Measurements from ENCODE around the gene ABTB2. TPM values are rescaled to one million over a fixed set of nuclear protein-coding genes. Genes with fewer than 3 reads are reported as not detected.

The ABTB2 gene
- polyA plus RNA-seq, 12 donors, result 2.8 to 9.7 (median 5.8) TPM; not detected in 1

DNA sequence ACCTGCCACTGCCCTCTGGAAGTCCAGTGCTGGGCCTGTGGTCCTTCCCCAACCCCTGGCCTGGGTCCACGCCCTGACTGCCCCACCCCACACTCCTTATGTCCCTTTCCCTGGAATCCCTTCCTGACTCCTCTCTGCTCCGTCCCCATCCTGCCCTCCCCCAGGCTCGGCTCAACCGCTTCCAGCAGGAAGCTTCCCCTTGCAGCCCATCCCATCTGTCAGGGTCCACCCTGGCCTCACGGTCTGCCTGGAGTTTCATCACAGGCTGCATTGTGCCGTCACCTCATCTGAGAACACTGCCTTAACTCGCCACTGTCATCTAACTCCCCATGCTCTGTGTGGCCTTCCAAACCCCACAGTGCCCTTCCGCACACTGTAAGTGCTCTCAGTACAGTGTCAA is 188.1 kb downstream of the ABTB2 start:
- no peak for DNase-seq

DNA sequence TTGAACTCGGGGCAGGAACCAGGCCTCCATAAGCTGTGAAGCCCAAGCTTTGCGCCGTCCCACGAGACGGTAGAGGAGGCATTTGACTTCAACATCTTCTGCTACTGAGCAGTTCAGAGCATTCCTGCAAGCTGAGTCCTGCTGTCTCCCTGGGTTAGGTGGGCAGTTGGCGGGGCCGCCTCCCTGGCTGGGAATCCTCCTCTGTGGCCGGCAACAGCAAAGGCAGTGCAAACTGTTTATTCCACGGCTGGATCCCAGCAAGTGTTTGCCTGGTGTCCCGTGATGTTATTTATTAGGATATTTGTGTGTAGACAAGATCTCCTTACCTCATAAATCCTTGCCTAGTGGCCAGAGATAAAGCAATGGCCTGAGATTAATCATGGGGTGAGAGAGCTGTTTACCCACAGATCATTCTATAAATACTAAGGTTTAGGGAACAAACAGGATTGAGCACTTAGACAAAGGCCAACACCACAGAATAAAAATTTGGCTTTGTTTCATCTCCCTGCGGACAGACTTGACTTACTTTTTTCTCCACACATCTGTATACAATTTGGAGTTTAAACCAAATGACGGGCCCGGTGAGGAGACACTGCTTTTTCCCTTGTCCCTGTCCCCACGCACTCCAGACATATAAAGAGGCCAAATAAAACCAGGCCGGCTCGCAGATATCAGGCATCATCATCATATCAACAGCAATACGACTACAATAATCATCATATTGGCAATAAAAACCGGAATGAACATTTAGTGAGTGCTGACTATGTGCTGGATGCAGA is 189.0 kb downstream of the ABTB2 start:
- DNase-seq, result no peak

DNA sequence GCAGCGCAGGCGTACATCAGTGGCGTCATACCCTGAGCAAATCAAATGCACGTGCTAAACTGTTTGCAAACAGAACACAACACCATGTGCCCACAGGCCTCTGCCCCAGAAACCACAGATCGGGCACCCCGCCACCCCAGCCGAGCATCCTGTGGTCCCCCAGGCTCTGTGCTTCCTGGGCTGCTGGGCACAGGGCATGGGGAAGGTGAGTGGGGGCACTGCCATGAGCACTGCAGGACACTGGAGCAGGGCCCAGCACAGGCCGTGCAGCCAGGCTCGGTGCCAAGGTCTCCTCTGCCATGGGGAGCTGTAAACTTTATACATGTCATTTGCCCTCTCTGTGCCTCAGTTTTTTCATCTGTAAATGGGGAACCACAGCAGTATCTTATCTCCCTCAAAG is 189.8 kb downstream of the ABTB2 start:
- DNase-seq, result no peak

DNA sequence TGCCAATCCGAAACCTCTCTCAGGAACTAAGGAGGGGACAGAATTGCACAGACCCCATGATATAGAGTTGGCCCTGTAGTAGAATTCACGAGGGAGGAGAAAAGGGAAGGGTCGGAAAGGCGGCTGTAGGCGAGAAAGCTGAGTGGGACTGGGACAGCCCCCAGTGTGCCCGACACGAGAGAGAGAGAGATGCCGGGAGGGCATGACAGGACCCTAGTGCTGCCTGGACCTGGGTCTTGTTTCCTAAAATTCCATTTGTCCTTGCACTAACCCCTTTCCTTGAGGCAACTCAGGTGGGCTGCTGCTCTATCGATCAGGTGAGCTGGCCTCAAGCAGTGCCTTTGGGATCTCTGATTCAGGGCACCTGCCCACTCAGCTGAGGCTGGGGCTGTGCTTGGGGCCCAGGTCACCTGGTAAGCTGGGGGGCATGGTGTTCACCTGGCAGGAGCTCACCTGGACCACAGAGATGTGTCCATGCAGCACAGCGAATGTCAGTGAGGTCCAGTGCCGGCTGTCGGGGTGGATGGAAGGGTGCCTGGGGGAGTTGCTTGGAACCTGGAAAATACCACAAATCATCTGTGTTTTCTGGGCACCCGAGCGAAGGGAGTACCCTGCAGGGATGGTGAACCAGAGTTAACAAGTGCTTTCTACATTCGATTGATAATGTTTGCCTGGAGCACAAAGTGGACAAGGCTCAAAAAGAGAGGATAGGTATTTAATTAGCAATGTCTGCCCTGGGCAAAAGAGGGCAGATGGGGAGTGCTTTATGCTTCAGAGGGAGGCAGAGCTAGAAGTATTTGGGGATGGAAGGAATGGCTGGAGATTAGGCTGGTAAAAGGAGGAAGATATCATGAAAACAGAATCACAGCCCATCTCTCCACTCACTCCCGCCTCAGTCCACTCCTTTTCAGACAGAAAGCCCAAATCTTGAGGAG is 190.7 kb downstream of the ABTB2 start:
- DNase-seq, result no peak

DNA sequence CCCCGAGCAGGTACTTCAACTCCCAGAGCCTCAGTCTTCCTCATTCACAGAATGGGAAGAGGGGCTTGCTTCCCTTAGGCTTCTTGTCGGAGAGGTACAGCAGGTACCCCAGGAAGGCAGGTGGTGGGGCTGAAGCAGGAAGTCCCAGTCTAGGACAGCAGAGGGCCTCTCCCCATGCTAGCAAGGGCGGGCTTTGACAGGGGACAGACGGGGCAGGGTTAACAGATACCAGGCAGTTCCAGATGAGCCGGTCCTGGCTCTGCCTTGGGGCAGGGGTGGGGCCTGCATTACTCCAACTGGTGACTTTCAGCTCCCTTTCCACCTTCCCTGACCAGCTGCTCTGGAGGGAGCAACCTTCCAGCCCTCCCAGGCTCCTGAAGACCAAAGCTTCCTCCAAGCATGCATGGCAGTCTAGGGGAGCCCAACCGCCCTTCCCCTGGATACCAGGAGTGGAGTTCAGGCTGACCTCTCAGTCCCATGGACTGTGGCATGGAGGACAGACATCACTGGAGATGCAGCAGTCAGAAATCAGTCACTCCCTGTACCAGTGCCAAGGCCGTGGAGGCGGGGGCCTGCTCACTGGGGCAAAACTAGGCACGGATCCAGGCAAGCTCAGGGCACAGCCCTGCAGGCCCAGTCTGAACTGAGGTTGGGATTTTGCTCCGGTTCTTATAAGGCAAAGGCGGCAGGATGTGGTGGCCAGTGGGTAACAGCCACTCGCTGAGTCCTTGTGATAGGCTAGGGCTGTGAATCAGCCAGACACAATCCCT is 191.8 kb downstream of the ABTB2 start:
- no peak for DNase-seq

DNA sequence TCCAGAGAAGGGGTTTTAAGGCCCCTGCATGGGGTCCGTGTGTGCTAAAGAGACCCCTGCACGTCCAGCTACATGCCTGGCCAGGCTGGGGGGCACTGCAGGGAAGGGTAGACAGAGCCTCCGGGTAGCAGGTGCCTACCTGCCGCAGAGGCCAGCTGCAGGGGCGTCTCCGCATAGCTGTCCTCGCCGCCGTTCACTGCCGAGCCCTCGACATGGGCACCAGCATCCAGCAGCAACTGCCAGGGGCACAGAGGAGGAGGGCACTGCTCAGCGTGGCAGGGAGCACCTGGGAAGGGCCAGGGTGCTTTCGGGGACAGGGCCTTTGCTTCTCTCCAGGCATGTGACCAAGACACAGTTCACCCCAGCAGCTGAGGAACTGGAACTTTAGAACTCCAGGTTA is 192.7 kb downstream of the ABTB2 start:
- DNase-seq, result no peak

DNA sequence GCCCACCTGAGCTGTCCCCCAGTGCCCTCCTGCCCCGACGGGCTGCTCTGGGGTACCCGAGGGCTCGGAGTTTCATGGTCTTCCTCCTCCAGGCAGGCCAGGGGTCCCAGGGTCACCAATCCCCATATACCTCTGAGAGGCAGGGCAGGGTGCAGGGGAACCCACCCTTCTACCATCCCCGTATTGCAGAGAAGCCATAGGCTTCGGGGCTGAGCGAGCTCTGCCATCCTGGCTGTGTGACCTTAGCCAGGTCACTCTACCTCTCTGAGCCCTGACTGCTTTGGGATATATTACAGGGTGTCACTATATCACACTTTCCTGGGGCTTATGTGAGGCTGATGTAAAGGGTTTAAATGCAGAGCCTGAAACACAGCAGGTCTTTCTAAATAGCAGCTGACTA is 195.0 kb downstream of the ABTB2 start:
- DNase-seq, result no peak

DNA sequence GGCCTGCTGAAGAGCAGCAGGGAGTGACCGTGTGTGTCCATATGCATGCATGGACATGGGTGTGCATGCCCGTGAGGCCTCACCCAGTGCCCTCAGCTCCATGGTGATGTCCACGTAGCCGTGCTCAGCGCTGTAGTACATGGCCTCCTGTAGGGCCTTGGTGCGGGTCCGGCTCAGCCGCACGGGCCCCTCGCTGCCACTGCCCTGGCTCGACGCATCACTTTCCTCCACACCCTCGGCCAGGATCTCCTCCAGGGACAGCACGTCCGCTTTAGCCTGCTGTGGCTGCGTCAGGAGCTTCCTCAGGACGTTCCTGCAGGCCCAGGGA is 195.4 kb downstream of the ABTB2 start:
- no peak for DNase-seq

DNA sequence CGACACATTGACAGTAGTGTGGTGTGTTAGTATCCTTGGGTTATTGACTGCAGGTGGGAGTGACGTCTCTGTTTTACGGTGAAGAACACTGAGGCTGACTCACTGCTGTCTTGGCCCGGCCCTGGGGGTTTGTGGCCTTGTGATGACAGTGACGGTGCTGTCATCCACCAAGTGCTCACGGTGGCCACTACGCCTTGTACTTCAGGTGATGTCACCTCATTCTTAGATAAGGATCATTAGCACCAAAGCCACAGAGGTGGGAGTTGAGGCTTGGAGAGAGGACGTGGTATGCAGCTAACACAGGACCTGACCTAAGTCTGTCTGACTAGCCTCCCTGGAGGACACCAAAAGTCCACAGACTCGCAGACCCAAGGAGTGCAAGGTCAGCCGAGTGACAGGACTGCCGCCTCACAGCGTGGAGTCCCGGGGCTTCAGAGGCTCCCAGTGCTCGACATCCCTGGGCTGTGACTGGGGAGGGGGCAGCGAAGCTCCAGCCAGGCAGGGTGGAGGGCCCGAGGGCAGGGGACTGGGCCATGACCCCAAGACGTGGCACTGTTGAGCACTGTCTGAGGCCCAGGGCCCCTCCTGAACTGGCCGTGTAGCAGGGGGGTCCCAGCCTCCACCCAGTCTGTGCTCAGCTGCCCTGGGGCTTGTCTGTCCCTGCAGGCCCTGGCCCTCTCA is 195.9 kb downstream of the ABTB2 start:
- DNase-seq, result no peak

DNA sequence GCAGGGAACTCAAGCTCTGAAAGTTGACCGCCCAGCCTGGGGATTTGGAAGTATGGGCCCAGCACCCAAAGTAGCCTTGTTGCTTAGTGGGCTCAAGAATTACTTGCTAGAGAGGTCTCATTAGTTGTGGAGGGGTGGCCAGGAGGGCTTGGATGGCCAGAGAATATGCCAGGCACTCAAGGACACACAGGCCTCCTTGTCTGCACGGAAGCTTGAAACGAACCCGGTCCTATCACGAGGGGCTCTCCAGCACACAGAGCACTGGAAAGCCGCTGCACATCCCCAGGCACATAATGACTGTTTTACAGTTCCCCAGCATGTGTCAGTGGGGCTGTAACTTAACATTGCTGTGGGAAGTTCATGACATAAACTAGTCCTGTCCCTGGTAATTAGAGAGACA is 196.4 kb downstream of the ABTB2 start:
- no peak for DNase-seq

DNA sequence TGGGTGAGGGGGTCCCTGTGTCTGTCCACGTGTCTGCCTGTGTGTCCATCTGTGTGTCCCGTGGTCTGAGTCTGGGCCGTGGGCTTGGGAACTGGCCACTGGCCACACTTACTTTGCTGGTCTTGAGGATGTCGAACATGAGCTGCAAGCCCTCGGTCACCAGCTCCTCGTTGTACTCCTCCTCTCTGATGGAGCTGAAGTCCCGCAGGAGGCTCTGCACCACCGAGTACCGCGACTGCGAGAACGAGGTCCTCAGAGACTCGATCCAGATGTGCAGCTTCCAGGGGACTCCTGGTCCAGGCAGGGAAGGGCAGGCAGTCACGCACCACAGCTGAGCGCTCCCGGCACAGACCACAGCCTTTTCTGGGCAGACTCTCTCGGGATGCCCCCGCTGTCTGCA is 197.0 kb downstream of the ABTB2 start:
- no peak for DNase-seq

DNA sequence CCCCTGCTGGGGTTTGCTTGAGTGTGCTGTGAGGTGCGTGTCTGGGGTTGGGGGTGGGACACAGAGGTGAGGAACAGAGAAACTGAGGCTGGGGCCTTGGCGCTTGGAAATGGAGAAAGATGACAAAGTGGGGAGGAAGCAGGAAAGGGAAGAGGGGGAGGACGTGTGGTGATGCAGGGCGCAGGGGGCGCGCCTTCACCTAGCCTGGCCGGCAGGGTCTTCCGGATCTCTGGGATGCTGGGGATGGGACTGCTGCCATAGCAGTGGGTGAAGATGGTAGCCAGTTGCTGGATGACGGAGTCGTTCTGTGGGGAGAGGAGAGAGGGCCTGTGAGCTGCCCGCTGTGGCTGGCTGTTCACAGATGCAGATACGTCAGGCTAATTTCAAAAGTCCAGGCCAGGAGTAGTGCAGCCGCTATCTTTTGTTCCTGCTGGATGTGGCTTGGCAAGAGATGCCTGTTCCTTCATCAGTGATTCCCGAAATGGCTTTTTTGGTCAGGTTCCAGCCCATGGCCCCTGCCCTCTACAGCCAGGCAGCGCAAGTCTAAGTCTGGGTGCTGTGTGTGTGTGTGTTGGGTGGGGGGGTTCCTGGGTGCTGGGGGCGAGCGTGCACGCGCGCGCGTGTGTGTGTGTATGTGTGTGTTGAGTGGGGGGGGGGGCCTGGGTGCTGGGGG is 197.6 kb downstream of the ABTB2 start:
- DNase-seq, result no peak

DNA sequence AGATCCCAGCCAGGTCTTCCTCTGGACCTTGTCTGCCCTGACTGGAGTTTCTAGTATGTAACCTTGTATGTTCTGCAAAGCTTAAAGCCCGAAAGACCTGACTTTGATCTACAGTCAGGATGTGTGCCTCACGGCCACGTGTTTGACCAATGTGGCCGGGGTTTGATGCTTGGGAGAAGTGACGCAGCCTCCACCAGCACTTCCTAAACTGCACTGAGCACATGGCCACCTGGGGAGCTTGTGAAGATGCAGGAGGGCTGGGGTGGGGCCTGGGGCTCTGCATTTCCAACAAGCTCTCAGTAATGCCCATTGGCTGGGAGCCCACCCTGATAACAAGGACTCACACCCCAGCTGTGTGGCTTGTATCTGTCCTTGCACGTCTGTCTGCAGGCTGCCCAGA is 199.1 kb downstream of the ABTB2 start:
- DNase-seq, result no peak

DNA sequence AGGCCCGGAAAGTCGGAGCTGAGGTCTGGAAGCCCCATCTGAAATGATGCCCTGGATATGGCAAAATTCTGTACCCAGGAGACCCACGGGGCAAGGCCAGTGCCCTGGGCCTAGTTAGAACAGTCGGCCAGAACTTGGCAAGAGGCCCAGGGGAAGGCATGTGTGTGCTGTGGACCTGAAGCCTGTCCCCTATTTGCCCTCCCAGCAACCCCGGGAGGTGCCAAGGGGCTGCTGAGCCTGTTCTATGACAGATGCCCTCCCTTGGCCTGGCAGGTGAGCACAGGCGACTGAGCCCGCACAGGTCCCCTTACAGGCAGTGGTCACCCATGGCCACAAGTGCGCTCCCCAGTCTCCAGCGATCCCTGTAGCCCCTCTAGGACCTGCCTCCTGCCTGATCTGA is 200.6 kb downstream of the ABTB2 start:
- no peak for DNase-seq

DNA sequence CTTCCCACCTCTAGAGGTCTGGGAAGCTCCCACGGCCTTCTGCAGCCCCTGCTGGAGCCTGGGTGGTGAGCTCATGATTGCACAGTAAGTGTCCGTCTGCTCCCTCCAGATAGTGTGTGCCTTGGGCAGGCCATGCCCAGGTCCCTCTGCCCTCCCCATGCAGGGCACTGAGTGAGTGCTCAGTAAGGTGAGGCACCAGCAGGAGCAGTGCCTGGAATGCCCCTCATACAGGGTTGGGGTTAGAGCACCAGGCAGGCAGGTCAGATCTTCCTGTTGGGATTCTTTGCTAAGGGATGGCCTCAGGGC is 202.1 kb downstream of the ABTB2 start:
- DNase-seq, result no peak

DNA sequence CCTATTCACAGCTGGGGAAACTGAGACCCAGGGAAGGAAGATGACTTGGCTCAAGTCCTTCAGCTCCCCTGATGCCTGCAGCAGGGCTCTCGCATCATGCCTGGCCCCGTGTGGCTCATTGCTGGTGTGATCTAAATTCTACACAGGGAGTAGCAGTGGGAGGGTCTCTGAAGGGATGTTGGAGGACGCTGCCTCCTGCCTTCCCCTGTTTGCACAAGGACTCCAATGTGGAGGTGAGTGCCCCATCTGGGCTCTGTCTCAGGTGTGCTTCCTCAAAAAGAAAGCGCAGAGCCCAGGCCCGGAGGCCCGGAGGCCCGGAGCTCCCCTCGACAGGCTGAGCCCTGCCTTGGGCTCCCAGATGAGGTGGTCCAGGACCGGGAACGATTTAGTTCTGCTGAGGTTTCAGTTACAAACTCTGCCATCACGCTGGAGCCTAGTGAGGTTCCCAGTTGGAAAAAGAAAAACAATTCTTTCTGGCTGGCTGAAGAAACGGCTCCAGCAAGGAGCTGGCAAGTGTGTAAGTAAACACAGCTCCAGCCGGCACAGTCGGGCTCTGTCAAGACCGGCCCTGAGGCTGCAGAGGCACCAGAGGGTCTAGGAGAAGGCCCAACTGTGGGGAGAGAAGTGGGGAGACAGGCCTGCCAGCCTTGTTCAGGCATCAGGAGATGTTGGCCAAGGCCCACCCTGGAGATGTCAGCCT is 202.6 kb downstream of the ABTB2 start:
- no peak for DNase-seq

DNA sequence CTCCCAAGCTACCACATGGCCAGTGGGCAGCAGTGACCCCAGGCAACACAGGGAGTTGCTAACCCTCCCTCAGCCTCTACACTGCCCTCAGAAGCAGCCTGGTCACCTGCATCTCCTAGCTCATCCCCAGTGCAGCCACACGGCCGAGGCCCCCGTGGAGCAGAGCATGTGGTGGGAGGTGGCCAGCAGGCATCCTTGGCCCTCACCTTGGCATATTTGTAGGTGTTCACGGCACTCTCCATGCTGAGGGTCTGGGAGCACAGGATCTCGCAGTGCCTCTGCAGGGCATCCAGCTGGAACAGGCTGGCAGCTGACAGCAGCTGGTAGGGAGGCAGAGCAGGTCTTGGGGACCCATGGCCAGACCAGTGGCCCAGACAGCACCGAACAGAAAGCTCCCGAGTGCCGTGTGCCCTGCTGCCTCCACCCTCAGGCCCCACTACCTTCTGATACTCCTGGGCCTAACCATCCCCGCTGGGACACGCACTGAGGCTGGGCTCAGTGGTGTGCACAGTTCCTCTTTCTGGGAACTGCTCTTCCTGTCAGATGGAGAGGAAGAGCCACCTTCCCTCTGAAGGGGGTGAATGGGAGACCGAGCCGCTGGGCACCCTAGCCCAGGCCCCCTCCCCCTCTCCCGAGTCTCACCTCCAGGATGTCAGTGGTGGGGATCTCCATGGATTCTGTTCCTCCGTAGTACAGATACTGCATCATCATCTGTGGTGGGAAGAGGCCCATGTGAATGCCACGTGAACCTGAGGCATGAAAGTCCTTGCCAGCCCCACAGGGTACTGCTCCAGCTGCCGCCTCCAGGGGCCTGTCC is 203.5 kb downstream of the ABTB2 start:
- no peak for DNase-seq

DNA sequence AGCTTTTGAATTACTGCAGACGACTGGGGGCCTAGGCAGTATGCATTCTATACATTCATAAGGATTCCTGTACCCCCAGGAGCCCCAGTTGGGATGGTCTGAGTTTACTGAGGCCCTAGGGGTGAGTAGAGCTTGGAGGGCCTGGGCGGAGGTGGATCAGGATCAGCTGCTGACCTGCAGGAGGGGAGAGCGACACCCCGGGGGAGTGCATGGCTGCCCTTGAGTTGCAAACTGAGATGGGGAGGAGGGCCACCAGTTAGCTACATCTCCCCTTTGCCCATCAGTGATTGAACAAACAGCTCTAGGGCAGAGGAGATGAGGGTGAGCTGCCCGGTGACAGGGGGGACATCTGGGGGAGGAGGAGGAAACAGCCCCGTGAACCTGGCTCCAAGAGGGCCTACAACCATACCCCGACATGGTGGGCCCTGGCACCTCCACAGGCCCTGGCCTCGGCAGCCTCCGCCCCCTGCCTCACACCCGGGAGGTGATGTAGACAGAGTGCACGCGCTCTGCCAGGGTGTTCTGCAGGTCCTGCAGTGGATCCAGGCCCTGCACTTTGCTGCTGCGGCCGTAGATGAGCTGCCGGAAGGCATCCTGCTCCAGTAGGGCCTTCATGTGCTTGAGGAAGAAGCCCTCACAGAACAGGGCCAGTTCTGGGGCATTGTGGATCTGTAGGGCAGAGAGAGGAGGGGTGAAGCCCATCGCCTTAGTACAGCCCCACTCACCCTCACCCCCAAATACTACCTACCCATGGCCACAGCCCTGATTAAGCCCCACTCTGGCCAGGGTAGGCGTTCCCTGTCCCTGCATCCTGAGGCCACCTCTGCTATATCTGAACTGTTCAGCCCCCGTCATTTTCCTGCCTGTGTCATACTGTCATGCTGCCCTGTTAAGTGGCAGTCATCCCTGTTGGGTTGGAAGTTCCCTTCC is 205.6 kb downstream of the ABTB2 start:
- no peak for DNase-seq

DNA sequence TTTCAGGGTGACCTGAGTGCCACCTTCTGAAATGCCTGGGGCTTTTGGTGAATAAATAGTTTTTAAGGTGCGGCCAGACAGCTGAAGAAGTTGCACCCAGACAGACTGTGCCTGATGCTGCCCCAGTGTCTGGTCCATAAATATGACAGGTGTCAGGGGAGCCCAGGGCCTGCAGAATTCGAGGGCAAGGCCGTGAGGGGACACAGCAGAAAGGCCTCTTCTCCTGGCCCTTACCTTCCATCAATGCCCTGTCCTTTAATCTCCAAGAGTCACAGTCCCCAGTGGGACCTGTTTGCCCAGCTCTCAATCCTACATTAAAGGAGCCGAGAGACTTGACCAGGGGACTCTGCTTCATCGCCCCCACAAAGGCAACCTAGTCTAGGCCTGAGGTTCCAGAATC is 206.6 kb downstream of the ABTB2 start:
- DNase-seq, result no peak
